ENCODE data around the gene ITPR1. TPM values are rescaled to one million over a fixed set of nuclear protein-coding genes. Genes with fewer than 3 reads are reported as not detected.

The ITPR1 gene
- total RNA-seq, 4 donors from 2014 or later, result 210 to 261 (median 232) TPM

- no peak for DNase-seq
- TF ChIP-seq CTCF (IDR thresholded peaks at IDR 0.05) (no peak), POLR2A (IDR thresholded peaks at IDR 0.05) (no peak)
- intact Hi-C loops (cut with DNase I), result no loop called here
- Histone ChIP-seq H3K4me1 (no peaks in the 10 kb centered on the region), H3K27ac (no peak overlapping the region), H3K4me3 (replicated peaks in 1 of 3) (no peak overlapping the region), H3K27me3 (no peaks in the 10 kb centered on the region), H3K9me3 (no peaks in the 10 kb centered on the region), H3K36me3 (peaks cover 18 to 45% of the 10 kb centered on the region in 2 donors)
- 95 to 97% methylated on average over 10 of the region's 10 CpGs for WGBS, 2 donors
Observed at GRCh38 chr3:4684976-4685375, 191.8 kb downstream of the ITPR1 start.

GRCh38 chr3:4685673-4686345 is 192.7 kb downstream of the ITPR1 start:
- H3K4me3 ChIP-seq (replicated peaks in 1 of 3), result no peak overlapping the region
- H3K36me3 ChIP-seq, result peaks cover 18 to 52% of the 10 kb centered on the region in 2 donors
- TF ChIP-seq POLR2A (IDR thresholded peaks at IDR 0.05) (no peak), CTCF (IDR thresholded peaks at IDR 0.05) (no peak)
- 83 to 91% methylated on average over 10 of the region's 10 CpGs for WGBS, 2 donors
- no peaks in the 10 kb centered on the region for H3K9me3 ChIP-seq
- no peak overlapping the region for H3K27ac ChIP-seq
- H3K27me3 ChIP-seq, result no peaks in the 10 kb centered on the region
- intact Hi-C loops (cut with DNase I), result no loop called here
- H3K4me1 ChIP-seq, result no peaks in the 10 kb centered on the region
- DNase-seq, result no peak

GRCh38 chr3:4686619-4687018 is 193.5 kb downstream of the ITPR1 start:
- intact Hi-C loops (cut with DNase I), result no loop called here
- Histone ChIP-seq H3K36me3 (peaks cover 18 to 60% of the 10 kb centered on the region in 2 donors), H3K4me1 (no peaks in the 10 kb centered on the region), H3K27me3 (no peaks in the 10 kb centered on the region), H3K4me3 (replicated peaks in 1 of 3) (no peak overlapping the region), H3K9me3 (no peaks in the 10 kb centered on the region), H3K27ac (no peak overlapping the region)
- 84 to 92% methylated on average over 4 of the region's 4 CpGs for WGBS, 2 donors
- no peak for TF ChIP-seq CTCF (IDR thresholded peaks at IDR 0.05)
- no peak for DNase-seq

- DNase-seq, result no peak
- no peak overlapping the region for H3K27ac ChIP-seq
Observed at GRCh38 chr3:4687167-4687566, 194.0 kb downstream of the ITPR1 start.

More at GRCh38 chr3:4687167-4687566, 194.0 kb downstream of the ITPR1 start:
- TF ChIP-seq CTCF (IDR thresholded peaks at IDR 0.05) (no peak), POLR2A (IDR thresholded peaks at IDR 0.05) (no peak)
- H3K9me3 ChIP-seq, result no peaks in the 10 kb centered on the region
- H3K27me3 ChIP-seq, result no peaks in the 10 kb centered on the region
- H3K36me3 ChIP-seq, result peaks cover 21 to 63% of the 10 kb centered on the region in 2 donors
- H3K4me1 ChIP-seq, result no peaks in the 10 kb centered on the region
- 69 to 70% methylated on average over 4 of the region's 4 CpGs for WGBS, 2 donors
- H3K4me3 ChIP-seq (replicated peaks in 1 of 3), result no peak overlapping the region
- intact Hi-C loops (cut with DNase I), result no loop called here

Measured in thyroid gland (tissue), 4 donors.